Esophagus muscularis mucosa (tissue), 4 donors: ENCODE data around the gene MASTL. TPM values are rescaled to one million over a fixed set of nuclear protein-coding genes. Genes with fewer than 3 reads are reported as not detected.

Source experiments
- DNase-seq: peaks from one replicate; pipeline ENCODE4 v3.0.0-alpha.2; 2017; ENCODE audit errors: extremely low spot score
- H3K27ac ChIP-seq, 4 donors: fragments of 200-600 bp; sonication (generic); replicated peaks in 1 of 4; 1 replicate in 3 of 4; 2 replicates in 1 of 4; pipeline ENCODE4 v1.5.1; 2016 to 2019; ENCODE audit warnings: mild to moderate bottlenecking in 1 of 4
- H3K27me3 ChIP-seq, 4 donors: fragments of 200-600 bp; sonication (generic); one replicate each; pipeline versions ENCODE4 v1.5.1 to v1.6.0; 2016 to 2019
- H3K36me3 ChIP-seq, 4 donors: fragments of 200-600 bp; sonication (generic); one replicate each; pipeline ENCODE4 v1.5.1; 2016 to 2019
- H3K4me1 ChIP-seq, 4 donors: fragments of 200-600 bp; sonication (generic); one replicate each; pipeline ENCODE4 v1.5.1; 2016 to 2019
- H3K4me3 ChIP-seq, 4 donors: fragments of 200-600 bp; sonication (generic); 1 replicate in 2 of 4; 2 replicates in 2 of 4; pipeline ENCODE4 v1.5.1; 2016 to 2019; ENCODE audit warnings: mild to moderate bottlenecking in 4 of 4, moderate library complexity in 1 of 4
- H3K9me3 ChIP-seq, 4 donors: fragments of 200-600 bp; sonication (generic); 1 replicate in 3 of 4; 2 replicates in 1 of 4; pipeline ENCODE4 v1.5.1; 2016 to 2019
- CTCF ChIP-seq, 3 experiments: fragments of 200-600 bp in 2 of 3; fragments of 450-650 bp in 1 of 3; sonication (generic) in 2 of 3; IDR thresholded peaks; one replicate each; pipeline ENCODE4 v1.5.1; 2017 to 2019; ENCODE audit warnings: antibody characterized with exemption in 3 of 3, mild to moderate bottlenecking in 2 of 3, moderate library complexity in 1 of 3
- EP300 ChIP-seq: sonication (generic); formaldehyde crosslinking; IDR thresholded peaks from one replicate; pipeline ENCODE4 v1.6.1; 2017; ENCODE audit warnings: antibody characterized with exemption
- POLR2A ChIP-seq: fragments of 450-650 bp; IDR thresholded peaks from one replicate; pipeline ENCODE4 v1.6.1; 2017; ENCODE audit warnings: antibody characterized with exemption, moderate library complexity, mild to moderate bottlenecking, low read depth
- POLR2AphosphoS5 ChIP-seq, 2 donors: sonication (generic); formaldehyde crosslinking; IDR thresholded peaks; one replicate each; pipeline ENCODE4 v1.6.1; 2017; ENCODE audit warnings: antibody characterized with exemption in 2 of 2
- WGBS: methylation state at CpG from one replicate; pipeline ENCODE4 v1.1.5; 2018; 5-methylcytosine and 5-hydroxymethylcytosine counted together
- intact Hi-C: fragments of 100-400 bp; cut with DNase I; formaldehyde crosslinking; loops from one replicate; pipeline ENCODE4 v1.15.1; 2023
- small RNA-seq, 3 donors: library from RNA; depleted of rRNA; stranded (forward); fragments of <200 nt; gene quantifications; one replicate each; pipeline ENCODE3, GENCODE V24; 2016
- total RNA-seq, 4 donors: library from RNA; depleted of rRNA; stranded (reverse); fragments of >200 nt; gene quantifications; one replicate each; pipeline versions ENCODE4 v1.1.0 to v1.2.1, GENCODE V29; 2016

MASTL gene
- total RNA-seq, 4 donors from 2014 or later: 3.0 to 6.2 (median 4.1) TPM

GRCh38 chr10:27230022-27230421, 74.9 kb downstream of the MASTL start:
- H3K36me3 ChIP-seq: peaks cover 8 to 60% (median 40%) of the 10 kb centered on the region in 4 donors
- 91% methylated on average over 1 of the region's 1 CpG for WGBS

GRCh38 chr10:27235706-27236105, 80.6 kb downstream of the MASTL start:
- WGBS: 100% methylated on average over 1 of the region's 1 CpG
- TF ChIP-seq POLR2AphosphoS5 (IDR thresholded peaks at IDR 0.05): no peak
- no peak for TF ChIP-seq CTCF (IDR thresholded peaks at IDR 0.05)
- no peak for TF ChIP-seq POLR2A
- TF ChIP-seq EP300: no peak
- no peak overlapping the region for H3K27ac ChIP-seq
- peaks cover 0 to 28% (median 18%) of the 10 kb centered on the region in 4 donors for H3K36me3 ChIP-seq
- H3K27me3 ChIP-seq: no peaks in the 10 kb centered on the region
- peaks cover 12 to 28% (median 23%) of the 10 kb centered on the region in 4 donors for H3K4me1 ChIP-seq
- no peaks in the 10 kb centered on the region for H3K9me3 ChIP-seq
- no peak for DNase-seq
- H3K4me3 ChIP-seq: no peak overlapping the region
- intact Hi-C loops: no loop called here

More at GRCh38 chr10:27230022-27230421, 74.9 kb downstream of the MASTL start:
- Histone ChIP-seq H3K27ac (no peak overlapping the region), H3K4me1 (no peaks in the 10 kb centered on the region), H3K4me3 (no peak overlapping the region), H3K9me3 (no peaks in the 10 kb centered on the region), H3K27me3 (no peaks in the 10 kb centered on the region)
- TF ChIP-seq CTCF (IDR thresholded peaks at IDR 0.05) (no peak), POLR2AphosphoS5 (IDR thresholded peaks at IDR 0.05) (no peak), POLR2A (no peak), EP300 (no peak)
- DNase-seq: no peak
- intact Hi-C loops: no loop called here

Small RNAs within 50 kb of the gene (small RNA-seq; reads per million reads assigned to genes)
- gene RNU2-24P (0 to 0.37 (median 0) reads per million in 3 donors), gene RNU7-12P (0 reads per million in 3 donors)

Other genes with a start within 250 kb of the MASTL start
- 10 to 100 TPM in 1 of 4 donors, 1 to 10 TPM in 3; 4.0 to 12.5 (median 6.2) TPM for gene ANKRD26, start 54.9 kb upstream of the MASTL start, total RNA-seq
- 10 to 100 TPM; 63.9 to 81.2 (median 66.0) TPM for gene YME1L1, start 968 bp upstream of the MASTL start, total RNA-seq
- 10 to 100 TPM; 12.5 to 17.4 (median 14.4) TPM for gene ACBD5, start 85.4 kb downstream of the MASTL start, total RNA-seq